Hematopoietic multipotent progenitor cell treated with erythropoietin and hydrocortisone succinate and interleukin-3 and kit ligand, for 8 days (in vitro differentiated cells): Measurements from ENCODE around the gene MEF2A.
"Not testable (repeated sequence)": the region's sequence is repeated elsewhere in the genome, so short reads cannot be mapped to it uniquely, and the experiment has no call there.

Experiments used
- DNase-seq: peaks from one replicate; pipeline ENCODE4 v3.0.0-alpha.2; 2015

MEF2A gene

GRCh38 chr15:99732124-99732750 lies 166.5 kb downstream of the MEF2A start:
- no peak for DNase-seq

DNA sequence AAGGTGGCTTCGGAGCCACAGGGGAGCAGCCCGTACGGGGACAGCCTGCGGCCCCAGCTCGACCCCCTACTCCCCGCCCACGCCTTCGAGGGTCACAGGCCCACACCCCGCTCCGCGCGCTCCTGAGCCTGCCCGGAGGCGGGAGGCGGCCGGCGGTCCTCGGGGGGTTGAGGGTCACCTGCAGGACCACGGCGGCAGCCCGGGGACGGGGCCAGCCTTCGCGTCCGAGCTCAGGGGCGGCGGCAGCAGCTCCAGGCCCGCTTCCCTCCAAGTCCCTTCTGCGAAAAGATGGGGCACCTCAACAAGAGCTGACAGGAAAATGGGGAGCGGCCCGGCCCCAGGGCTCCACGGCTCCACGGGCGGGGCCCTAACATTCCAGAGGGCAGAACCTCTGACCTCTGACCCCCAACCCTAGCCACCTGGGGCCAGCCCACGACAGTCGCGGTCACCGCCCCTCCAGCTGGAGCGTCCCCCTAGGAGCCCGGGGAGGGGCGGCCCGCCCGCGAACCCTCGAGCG lies 167.0 kb downstream of the MEF2A start:
- peak; percentile 34 for DNase-seq

DNA sequence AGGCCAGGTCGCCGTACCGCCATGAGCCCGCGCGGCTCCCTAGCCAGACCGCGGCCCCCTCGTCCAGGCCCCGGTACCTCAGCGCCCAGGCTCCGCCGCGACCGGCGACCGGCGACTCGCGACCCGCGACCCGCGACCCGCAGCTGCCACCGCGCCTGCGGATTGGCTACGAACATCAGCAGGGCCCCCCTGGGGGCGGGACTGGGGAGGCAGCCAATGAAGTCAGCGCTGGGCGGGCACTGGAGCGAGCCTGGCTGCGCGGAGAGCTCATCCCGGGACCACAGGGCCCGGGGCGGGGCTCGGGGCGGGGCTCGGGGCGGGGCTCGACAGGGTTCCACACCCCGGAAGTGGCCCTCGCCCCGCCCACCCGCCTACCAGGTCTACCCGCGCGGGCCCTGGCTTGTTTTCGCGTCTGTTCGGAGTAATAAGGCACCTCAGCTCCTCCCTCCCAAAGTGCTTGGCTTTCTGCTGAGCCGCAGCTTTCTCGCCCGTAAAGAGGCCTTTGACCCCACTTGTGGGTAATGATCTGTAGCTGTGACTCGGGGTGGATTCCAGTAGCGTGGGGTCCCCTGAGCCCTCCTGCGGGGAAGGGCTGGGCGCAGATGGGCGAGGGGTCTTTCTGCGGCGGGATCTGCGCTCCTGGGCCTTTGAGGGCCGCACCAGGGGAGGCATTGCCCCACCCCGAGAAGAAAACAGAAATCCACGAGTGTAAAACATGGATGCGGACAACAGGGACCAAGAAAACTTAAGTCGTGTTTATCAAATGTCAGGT lies 167.7 kb downstream of the MEF2A start, which contains the start of gene LYSMD4:
Gene LYSMD4, minus strand, starts transcription at position 170 of the 772 bp plus-strand sequence. CDS start 1,438 bp downstream, outside the sequence.
- DNase-seq, result peak; percentile 95

- not testable (repeated sequence) for DNase-seq
Measured at GRCh38 chr15:99734040-99734291, 168.2 kb downstream of the MEF2A start.

GRCh38 chr15:99734575-99734974 lies 168.8 kb downstream of the MEF2A start:
- DNase-seq, result no peak

- DNase-seq, result no peak
Measured at GRCh38 chr15:99735868-99736267, 170.1 kb downstream of the MEF2A start.

DNA sequence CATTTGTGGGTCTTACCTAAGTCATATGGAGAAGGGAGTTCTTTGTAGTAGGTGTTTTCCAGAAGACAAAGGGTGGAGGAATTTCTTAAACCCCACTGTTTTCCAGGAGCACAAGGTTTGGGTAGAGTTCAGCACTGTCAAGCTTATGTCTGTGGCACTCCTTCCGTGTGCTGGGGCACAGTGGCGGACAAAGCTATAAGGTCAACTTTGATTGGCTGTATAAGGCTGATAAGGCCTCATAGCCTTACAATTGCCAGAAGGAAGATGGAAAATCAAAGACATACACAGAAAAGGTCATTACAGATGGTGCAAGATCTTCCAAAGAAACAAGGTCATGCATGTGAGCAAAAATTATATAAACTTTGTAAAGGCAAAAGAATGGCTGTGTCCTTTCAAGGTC lies 170.9 kb downstream of the MEF2A start:
- DNase-seq, result no peak

DNA sequence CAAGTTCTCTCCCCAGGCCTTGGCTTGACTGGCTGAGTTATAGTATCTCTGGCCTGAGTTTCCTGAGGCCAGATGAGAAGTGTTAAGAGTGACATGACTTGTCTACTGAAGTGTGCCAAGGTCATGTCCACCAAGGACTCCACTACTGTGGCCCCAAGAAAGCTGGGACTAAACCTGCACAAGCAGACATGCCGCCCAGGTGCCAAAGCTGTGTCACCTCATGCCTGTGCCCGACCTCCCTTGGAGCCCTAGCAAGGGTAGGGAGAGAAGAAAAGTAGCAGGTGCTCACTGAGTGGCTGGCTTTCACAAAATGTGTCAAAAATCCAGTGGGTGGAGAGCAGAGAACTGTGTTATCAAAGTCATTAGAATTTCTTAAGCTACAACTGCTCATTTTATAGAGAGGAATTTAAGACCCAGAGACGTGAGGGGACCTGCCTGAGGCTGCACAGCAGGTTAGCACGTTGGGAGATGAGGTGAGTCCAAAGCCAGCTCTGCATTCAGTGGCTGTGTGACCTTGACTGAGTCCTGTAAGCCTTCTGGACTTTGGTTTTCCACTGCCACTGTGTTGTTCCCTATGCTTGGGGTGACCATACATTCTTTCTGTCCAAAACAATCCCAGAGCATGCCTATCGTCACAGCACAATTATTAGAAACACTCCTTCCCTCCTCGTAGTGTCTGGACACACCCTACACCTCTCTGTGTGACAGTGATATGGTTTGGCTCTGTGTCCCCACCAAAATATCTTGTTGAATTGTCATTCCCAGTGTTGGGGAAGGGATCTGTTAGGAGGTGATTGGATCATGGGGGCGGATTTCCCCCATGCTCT lies 172.4 kb downstream of the MEF2A start:
- DNase-seq, result peak; percentile 89

- DNase-seq, result no peak
Measured at GRCh38 chr15:99741835-99742234, 176.1 kb downstream of the MEF2A start.

DNA sequence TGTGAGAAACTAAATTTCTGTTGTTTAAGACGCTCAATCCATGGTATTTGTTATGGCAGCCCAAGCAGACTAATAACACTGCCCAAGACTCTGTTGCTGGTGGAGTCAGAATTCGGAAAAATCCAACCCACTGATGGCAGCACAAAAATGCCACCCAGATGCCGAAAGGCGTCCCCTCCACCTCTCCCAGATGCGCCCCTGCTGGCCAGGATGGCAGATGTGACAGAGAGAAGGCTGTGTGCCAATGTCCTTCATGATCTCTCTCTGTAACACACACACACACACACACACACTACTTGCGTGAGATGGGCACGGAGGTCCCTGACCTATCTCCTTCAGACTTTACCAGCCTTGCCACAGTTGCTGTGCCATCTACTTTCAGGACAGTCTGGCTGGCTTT lies 178.4 kb downstream of the MEF2A start:
- DNase-seq, result no peak

GRCh38 chr15:99745370-99746086 lies 179.7 kb downstream of the MEF2A start:
- DNase-seq, result no peak

- no peak for DNase-seq
Measured at GRCh38 chr15:99749386-99749785, 183.6 kb downstream of the MEF2A start.

- not testable (repeated sequence) for DNase-seq
Measured at GRCh38 chr15:99750326-99750725, 184.5 kb downstream of the MEF2A start.

DNA sequence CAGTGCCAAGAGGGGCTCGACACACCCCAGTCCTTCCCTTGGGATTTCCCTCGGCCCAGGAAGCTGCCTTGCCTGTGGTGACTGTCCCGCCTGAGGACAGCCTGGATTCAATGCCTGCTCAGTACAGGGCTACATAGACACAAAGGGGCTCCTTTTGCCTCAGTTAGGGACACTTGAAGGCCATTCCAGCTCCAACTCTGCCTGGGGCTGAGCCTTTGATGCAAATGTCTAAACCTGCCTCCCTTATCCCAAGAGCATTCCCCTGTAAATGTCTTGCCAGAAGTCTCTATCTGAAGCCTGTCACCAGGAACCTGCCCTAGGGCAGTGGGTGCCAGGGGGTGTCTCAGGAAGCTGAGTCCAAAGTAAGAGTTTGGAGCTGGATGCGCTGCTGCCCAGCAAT lies 186.8 kb downstream of the MEF2A start:
- no peak for DNase-seq

DNA sequence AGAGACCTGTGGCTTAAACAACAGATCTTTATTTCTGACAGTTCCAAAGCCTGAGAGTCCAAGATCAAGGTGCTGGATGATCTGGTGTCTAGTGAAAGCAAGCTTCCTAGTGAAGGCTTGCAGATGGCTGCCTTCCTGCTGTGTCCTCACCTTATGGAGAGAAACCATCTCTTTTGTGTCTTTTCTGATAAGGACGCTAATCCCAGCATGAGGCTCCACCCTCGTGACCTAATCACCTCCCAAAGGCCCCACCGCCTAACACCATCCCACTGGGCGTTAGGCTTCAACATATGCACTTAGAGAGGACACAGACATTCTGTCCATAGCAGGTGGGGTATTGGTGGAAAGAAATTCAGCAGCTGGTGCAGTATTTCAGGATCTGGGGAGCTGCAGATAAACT lies 187.3 kb downstream of the MEF2A start:
- peak; percentile 69 for DNase-seq

DNA sequence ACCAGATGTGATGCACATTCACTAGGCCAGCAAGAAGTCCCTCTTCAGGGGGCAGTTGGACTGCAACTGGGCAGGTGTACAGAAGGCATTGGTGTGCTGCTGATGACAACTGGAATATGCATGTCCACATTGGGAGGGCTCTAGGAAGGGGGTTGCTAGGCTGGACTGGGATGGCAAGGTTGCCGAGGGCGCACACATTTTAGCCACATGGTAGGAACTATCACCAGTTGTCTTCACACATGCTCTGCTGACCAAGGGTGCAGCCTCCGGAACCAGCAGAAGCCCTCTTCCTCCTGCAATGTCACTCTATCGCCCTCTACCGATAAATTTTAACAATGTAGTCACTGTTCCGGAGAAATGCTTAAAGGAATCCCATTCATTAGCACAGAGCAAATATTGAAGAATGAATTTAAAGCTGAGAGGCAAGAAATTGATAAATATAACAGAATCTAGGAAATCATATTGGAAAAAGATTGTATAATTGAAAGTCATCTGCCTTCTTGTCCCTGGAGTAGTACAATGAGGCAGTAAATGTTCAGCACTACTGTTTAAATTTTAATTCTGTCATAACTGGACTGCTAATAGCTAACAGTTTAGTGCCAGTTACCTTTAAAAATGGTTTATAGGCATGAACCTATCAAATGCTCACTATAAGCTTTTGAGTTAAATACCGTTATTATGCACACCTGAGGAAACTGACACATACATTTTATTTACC lies 190.1 kb downstream of the MEF2A start:
- DNase-seq, result peak; percentile 80

GRCh38 chr15:99762288-99762687 lies 196.5 kb downstream of the MEF2A start:
- no peak for DNase-seq

DNA sequence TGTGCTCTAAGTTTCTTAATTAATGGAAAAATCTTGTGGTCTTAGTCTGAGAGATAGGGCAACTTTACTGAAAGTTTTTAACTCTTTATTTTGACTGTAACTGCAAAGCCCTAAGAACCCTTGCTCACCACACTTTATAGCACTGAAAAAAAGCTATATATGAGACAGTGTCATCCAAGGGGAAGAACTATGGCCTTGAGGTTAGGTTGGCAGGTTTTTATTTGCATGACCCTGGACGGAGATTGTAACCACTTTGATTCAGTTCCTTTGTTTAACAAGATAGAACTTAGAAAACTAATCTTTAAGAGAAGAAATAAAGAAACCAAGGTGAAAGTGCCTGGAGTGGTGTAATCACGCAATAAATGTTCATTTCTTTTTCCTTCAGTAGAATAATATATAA lies 198.0 kb downstream of the MEF2A start:
- no peak for DNase-seq

GRCh38 chr15:99764522-99764921 lies 198.7 kb downstream of the MEF2A start:
- no peak for DNase-seq
